ENCODE data around the gene B4GALT1.

Gene B4GALT1, protein sequence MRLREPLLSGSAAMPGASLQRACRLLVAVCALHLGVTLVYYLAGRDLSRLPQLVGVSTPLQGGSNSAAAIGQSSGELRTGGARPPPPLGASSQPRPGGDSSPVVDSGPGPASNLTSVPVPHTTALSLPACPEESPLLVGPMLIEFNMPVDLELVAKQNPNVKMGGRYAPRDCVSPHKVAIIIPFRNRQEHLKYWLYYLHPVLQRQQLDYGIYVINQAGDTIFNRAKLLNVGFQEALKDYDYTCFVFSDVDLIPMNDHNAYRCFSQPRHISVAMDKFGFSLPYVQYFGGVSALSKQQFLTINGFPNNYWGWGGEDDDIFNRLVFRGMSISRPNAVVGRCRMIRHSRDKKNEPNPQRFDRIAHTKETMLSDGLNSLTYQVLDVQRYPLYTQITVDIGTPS

DNA sequence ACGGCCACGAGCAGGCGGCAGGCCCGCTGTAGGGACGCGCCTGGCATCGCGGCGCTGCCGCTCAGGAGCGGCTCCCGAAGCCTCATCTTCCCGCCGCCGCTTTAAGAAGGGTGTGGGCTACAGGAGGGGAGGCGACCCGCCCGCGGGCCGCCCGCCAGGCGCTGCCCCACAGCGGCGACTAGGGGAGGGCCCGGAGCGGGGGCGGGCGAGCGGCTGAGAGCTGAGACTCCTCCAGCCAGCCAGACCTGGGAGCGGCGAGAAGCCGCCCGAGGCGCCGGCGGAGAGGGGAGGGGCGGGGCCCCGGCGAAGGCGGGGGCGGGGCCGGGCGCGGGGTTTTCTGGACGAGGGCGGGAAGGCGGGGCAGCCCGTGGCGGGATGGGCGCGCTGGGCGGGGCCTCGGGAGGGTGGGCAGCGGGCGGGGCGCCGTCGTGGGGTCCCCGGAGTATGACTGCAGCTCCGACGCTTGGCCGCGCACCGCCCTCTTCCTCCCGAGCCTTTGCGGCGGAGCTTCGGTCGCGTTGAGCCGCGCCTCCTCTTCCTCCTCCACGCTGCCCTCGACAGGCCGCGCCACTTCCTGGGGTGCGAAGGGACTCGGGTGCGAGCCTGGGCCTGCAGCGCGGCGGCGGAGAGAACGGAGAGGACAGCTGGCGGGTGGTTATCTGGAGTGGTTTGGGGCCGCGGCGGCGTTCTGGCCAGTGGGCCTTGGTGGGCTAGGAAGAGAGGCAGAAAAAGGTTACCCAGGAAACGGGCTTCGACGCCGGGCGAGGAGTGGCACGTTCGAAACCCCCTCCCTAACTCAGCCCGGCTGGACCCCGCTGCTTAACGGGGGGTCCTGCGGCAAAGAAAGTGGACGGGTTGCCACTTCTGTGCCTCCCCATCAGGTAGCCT lies at the start of gene B4GALT1:
Gene B4GALT1, minus strand, starts transcription at position 253 of the 888 bp plus-strand sequence. Its CDS starts 167 bp downstream, at position 86.
- peak; percentile 98 to 99 for DNase-seq (ENCODE audit: low read depth in 2 of 2)

DNA sequence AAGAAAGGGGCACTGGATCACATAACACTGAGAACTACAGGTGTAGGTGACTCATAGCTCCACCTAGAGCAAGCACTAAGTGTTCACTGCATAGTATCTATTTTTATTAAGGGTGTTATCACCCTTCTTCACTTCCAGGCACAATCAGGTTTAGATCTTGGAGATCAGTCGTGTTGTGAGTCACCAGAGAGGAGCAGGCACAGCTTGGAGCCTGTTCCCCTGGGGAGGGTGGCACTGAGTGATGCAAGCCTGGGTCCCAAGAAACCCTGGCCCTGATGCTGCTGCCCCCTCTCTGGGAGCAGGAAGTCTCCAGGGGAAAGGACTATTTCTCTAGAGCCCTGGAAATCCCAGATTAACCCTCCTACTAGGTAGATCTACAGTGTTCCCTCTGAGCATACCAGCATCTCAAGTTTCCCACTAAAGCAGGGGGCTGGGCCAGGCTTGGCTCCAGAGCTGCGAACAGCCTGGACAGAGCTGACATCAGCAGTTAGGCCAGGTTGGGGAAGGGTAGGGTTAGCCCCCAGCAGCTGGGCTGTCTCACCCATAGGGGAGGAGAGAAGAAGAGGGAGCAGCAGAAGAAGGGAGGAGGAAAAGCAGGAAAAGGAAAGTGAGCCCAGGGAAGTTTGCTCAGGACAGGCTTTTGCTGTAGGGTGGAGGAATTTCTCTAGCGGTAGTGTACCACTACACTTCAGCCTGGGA lies 44.7 kb upstream of the B4GALT1 start:
- no peak for DNase-seq (ENCODE audit: low read depth in 2 of 2)

DNA sequence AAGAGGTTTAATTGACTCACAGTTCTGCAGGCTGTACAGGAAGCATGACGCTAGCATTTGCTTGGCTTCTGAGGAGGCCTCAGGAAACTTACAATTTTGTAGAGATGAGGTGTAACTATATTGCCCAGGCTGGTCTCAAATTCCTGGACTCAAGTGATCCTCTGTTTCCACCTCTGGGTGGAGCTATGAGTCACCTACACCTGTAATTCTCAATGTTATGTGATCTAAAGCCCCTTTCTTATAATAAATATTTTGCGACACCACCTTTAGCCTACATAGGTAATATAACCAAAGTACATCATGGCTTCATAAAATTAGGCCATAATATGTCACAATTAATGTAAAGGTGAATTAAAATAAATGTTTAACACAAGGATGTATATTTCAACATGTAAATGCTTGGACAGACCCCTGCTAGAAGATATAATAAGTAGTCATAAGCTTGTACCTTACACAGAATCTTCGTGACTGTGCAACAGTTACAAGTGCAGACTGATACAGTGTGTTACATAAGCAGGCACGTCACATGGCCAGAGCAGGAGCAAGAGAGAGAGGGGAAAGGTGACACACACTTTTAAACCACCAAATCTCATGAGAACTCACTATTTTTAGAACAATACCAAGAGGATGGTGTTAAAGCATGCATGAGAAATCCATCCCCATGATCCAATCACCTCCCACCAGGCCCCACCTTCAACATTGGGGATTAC lies 43.0 kb upstream of the B4GALT1 start:
- no peak for DNase-seq (ENCODE audit: low read depth in 2 of 2)

DNA sequence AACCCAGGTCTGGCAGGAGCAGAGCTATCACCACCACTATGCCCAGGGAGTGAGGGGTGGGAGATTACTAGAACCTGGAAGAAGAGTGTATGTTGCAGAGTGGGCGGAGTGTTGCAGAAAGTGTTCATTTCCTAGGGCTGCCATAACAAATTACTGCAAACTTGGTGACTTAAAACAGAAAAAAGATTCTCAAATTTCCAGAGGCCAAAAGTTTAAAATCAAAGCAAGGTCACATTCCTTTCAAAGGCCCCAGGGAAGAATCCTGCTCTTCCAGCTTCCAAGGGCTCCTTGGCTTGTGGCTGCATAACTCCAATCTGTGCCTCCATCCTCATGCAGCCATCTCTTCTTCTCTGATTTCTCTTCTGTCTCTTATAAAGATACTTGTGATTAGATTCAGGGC lies 42.3 kb upstream of the B4GALT1 start:
- no peak for DNase-seq (ENCODE audit: low read depth in 2 of 2)

DNA sequence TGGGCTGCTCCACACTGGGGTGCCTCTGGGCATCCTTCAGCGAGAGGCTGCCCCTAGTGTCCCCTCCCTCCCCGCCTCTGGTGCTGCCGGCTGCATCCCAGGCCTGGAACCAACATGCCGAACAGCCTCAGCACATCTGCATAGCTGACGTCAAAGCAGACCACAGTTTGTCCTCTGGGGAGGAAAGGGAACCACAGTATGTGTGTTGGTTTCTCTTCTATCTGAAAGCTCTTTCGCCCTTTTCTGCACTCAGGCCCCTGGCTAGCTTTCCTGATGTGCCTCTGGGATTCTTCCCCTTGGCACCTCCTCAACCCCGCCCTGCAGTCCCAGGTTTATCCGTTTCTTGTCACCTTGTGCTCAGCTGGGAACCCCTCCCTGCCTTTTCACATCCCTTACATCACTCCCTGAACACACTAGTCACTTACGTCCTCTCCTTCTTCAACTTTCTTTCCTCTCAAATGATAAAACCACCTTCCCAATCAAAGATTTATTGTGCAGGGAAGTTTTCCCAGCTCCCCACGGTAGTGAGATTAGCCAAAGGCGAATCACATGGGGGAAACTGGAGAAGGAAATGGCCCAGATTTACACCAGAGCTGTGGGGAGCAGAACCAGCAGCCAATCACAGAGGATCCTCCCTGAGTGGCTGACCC lies 35.5 kb upstream of the B4GALT1 start:
- DNase-seq (ENCODE audit: low read depth in 2 of 2) = no peak

DNA sequence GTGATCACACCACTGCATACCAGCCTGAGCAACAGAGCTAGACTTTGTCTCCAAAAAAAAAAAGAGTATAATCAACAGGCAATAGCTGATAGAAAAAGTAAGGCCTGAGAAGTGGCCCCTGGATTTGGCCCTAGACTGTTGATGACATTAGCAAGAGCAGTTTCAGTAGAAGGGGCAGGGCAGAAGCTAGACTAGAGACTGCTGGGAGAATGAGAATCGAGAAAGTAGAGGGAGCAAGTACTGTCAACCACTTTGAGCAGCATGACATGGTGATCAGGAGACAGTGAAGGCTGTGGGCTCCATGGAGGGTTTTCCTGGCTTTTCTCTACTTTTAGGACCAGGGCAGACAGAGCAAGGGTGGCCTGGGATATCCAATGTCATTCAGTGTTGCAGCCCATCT lies 34.9 kb upstream of the B4GALT1 start:
- DNase-seq (ENCODE audit: low read depth in 2 of 2) = no peak

DNA sequence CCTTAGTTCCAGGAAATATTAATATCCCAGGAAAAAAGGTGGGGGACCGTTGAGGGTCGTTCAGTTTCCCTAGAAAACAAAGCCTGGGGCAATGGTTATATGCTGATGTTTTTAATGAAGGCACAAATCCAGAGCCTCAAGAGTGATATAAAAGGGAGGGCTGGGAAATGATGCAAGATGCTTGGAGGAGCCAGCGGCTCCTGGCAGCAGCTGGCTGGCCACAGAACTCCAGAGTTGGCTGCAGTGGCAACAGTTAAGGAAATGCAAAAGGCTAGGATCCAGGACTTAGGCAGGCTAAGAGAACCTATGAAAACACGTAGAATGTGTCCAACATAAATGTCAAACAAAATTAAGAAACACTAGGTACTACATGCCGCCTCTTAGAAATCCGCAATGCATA lies 31.0 kb upstream of the B4GALT1 start:
- DNase-seq (ENCODE audit: low read depth in 2 of 2) = no peak

DNA sequence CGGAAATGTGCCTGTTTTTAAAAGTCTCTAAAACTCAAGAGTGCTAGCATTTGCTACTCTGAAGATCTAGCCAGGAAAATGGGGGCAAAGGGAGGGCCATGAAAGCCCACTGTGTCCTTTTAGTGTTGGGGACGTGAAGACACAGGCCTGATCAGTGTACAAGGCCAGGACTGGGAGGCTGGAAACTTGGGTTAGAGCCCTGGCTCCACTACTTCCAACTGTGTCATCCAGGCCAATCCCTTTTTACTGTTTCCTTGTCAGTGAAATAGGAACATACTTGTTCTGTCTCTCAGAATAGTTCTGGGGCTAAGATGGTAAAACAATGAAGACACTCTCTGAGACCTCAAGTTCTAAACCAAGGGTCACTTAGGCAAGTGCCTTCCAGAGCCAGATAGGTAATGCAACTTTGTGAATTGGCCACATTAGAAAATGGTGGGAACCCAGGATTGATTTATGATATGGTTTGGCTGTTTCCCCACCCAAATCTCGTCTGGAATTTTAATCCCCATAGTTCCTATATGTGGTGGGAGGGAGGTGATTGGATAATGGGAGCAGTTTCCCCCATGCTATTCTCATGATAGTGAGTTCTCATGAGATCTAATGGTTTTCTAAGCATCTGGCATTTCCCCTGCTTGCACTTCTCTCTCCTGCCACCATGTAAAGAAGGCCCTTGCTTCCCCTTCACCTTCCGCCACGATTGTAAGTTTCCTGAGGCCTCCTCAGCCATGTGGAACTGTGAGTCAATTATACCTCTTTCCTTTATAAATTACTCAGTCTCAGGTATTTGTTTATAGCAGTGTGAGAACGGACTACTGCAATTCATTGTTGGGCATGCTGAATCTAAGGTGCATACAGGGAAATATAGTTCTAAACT lies 30.4 kb upstream of the B4GALT1 start:
- DNase-seq (ENCODE audit: low read depth in 2 of 2) = no peak

DNA sequence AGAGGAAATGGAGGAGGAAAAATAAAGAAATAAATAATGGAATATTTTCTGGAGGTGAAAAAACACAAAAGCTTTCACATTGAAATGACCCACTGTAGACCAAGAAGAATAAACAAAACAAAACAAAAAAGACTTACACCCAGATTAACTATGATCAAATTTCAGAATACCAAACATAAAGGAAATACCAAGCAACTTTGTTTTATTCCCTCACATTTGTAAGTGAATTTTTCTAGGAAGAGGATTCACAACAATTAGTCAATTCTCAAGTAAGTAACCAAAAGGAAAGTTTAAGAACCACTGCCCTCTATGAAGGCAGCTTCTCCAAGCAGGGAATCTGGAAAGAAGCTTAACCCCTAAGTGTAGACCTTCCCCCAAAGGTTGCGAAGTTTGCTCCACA lies 29.6 kb upstream of the B4GALT1 start:
- DNase-seq (ENCODE audit: low read depth in 2 of 2) = no peak

DNA sequence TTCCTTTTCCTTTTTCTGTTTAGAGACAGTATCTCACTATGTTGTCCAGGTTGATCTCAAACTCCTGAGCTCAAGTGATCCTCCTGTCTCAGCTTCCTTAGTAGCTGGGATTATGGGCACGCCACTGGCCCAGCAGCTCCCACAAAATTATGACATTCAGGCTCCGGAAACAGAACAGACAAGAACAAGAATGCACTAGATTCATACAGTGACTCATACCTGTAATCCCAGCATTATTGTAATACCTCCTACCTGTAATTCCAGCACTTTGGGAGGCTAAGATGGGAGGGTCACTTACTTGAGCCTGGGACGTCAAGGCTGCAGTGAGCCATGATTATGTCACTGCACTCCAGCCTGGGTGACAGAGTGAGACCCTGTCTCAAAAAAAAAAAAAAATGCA lies 26.7 kb upstream of the B4GALT1 start:
- DNase-seq (ENCODE audit: low read depth in 2 of 2) = no peak

DNA sequence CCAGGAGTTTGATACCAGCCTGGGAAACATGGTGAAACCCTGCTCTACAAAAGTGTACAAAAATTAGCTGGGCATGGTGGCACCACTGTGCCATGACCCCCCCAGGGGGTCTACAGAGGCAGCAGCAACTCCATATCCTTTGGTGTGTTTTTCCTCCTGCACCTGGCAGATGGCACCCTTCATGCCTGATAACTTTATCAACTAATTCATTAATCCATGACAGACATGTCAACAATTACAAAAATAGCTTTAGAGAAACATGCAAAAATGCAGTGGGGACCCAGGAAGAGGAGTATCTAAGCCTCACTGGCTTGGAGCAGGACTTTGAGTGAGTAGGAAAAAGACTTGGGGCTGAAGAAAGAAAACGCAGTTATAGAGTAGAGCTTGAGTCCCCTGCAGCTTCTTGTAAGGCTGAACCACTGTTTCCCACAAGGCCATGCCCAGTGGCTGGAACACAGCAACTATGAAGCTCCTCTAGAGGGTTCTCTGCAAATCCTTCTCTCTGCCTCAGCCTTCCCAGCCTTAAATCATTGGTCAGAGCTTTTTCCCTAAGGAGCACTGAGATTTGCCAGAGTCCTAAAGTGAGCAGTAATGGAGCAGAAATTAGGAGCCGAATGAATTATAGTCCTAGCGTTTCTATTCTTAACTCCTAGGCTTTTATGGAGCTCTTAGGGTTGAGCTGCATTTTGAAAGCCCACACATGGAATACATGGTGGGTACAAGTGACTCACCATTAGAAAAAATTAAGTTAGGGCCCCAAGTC lies 25.5 kb upstream of the B4GALT1 start:
- DNase-seq (ENCODE audit: low read depth in 2 of 2) = no peak

DNA sequence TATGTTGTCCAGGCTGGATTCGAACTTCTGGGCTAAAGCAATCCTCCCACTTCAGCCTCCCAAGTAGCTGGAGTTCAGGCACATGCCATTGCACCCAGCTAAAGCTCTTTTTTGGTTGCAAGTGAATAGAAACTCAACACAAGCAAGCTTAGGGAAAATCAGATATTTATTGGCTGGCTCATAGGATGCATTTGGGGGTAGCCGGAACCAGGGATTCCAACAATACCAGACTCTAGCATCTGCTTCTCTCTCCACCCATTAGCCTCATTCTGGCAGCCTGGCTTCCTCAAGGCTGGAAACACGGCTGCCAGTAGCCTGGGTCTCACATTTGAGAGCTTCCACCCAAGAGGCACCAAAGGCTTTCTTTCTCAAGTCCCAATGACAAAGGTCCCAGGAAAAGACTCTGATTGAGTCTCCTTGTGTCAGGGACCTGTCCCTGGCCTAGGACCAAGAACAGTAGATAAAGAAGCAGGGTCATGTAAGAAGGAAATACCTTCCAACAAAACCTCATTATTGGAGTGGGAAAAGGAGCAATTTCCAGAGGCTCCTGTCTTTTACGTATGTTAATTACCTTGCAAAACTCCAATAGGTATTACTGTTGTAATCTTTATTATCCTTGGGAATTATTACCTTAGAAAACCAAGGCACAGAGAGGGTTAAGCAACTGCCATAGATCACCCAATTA lies 23.0 kb upstream of the B4GALT1 start:
- DNase-seq (ENCODE audit: low read depth in 2 of 2) = no peak

DNA sequence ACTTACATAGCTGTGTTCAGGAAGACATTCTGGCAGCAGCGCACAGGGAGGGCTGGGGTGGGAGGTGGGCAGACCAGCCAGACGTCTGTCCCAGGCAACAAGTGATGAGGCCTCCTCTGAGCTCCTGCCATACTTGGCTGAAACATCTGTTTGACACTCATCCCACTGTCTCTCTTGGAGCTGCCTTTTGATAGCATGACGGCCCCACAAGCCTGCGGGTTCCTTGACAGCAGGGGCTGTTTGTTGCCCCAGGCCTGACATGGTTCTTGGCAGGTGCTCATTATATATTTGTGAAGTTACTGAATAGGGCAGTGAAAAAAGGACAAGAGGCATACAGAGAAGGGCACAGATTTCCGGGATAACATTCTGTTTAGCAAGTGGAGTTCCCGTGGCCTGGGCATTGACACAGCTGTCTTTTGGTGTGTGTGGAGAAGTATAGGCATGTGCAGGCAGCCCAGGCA lies 22.2 kb upstream of the B4GALT1 start:
- no peak for DNase-seq (ENCODE audit: low read depth in 2 of 2)

DNA sequence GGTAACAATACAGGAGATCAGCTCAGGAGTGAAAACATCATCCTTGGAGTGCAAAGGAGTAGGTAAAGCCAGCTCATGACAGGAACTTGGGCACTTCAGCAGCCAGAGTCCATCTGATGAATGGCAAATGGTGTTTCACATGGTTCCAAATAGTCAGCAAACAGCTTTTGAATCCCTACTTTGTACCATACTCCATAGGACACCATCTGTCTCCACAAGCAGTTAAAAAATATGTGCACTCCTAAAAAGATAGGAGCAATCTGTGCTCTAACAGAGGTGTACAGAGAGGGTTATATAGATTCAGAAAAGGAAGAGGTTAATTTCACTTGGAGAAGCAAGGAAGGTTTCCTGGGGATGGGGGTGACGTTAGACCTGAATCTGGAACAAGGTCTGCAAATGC lies 21.6 kb upstream of the B4GALT1 start:
- no peak for DNase-seq (ENCODE audit: low read depth in 2 of 2)

DNA sequence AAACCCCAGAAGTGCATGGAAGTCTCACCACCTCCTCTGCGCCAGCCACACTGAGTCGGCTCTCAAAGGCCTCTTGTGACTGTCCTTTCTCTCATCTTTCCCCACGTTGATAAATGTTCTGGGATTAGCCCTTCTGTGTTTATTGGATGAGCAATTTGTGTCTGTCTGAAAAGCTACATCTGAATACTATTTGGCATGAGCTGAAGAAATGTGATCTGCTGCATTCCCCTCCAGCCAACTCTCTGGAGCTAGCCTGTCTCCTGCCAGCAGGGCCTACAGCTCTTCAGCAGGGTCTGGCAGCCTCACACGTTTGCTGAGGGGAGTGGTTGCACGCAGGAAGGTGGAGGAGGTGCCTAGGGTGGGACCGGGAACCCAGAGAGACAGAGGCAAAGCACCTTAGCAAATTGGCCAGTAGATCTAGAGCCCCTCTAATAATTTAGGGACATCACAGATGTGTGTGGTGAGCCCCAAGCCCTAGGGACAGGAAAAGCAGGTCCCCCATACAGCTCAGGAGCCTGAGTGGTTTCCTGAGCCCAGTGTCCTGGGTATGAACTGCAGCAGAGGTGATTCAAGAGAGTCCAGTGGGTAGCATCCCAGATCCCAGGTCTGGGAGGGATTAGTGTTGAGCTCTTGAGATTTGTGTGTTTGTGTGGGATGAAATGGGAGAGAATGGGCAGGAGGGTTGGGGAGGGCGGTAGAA lies 20.5 kb upstream of the B4GALT1 start:
- no peak for DNase-seq (ENCODE audit: low read depth in 2 of 2)

DNA sequence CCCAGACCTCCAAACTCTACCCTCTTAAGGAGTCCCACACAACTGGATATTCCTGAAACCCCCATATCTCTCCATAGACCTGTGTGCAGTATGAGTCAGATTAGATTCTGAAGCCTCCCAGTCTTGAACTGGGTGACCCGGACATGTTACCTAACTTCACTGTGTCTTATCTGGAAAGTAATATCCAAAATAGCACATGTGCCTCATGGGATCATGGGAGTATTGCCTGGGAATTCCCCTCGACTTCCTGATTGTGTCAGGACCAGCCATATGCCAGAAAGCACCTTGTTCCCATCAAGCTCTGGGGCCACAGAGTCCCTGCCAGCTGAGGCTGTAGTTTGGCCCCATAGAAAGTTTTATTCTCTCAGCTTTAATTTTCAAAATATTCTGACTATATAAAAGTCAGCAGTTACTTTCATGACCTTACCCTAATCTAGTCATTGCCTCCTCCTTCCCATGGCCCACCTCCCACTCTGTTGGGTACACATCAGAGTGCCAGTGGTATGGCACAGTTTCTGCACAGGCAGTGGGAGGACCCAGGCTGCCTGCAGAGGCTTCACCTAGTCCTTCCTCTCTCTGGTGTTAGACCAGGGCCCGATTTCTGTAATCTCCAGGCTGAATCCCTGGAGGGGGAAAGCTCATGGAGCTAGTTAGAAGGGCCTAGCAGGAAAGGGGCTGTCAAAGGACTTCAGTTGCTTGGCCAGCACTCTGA lies 19.5 kb upstream of the B4GALT1 start:
- DNase-seq (ENCODE audit: low read depth in 2 of 2) = no peak

DNA sequence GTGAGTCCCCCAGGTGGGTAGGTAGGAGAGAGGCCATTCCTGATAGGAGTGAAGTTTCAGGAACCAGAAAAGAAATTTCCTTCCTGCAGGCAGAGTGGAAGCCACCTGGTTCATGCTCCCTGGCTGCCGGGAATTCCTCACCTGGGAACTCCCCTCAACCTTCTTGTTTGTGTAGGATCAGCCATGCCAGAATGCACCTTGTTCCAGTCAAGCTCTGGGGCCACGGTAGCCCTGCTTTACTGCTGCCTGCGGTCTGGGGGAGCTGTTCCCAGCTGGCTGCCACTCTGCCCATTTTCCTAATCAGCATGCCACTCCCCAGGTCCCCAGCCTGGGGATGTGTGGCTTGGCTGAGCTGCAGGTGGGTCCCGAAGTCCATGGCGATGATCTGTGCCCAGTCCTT lies 18.7 kb upstream of the B4GALT1 start:
- DNase-seq (ENCODE audit: low read depth in 2 of 2) = no peak

All from stimulated activated CD4-positive, alpha-beta T cell treated with anti-CD3 and anti-CD28 coated beads, Interleukin-1b, Interleukin-23, amount 100 ng/mL, for 4 hours (primary cell).